ENCODE measurements around the gene ASXL3.

GRCh38 chr18:33708876-33709275, 130.9 kb downstream of the ASXL3 start:
- no peak for TF ChIP-seq ZNF140 (CRISPR knock-in tag; IDR thresholded peaks at IDR 0.05)
- TF ChIP-seq MCM3 (IDR thresholded peaks at IDR 0.05) = no peak

Measured in K562 (cell line).